ENCODE measurements around the gene EFNB2.

Gene EFNB2

GRCh38 chr13:106477303-106477702 lies 58.2 kb downstream of the EFNB2 start:
- ATAC-seq, result no peak
- Mint-ChIP-seq H3K27ac (no peak overlapping the region), H3K27me3 (peaks cover 2% of the 10 kb centered on the region), H3K4me1 (no peaks in the 10 kb centered on the region), H3K9me3 (no peaks in the 10 kb centered on the region), H3K36me3 (ENCODE audit: low read depth) (no peaks in the 10 kb centered on the region), H3K4me3 (no peak overlapping the region)
- DNase-seq, result no peak

- Mint-ChIP-seq H3K9me3 (no peaks in the 10 kb centered on the region), H3K27me3 (peaks cover 4% of the 10 kb centered on the region), H3K4me1 (no peaks in the 10 kb centered on the region), H3K4me3 (no peak overlapping the region), H3K36me3 (ENCODE audit: low read depth) (no peaks in the 10 kb centered on the region), H3K27ac (no peak overlapping the region)
- DNase-seq (no peak), ATAC-seq (no peak)
These were observed 59.6 kb downstream of the EFNB2 start for GRCh38 chr13:106475852-106476251.

- Mint-ChIP-seq H3K4me1 (no peaks in the 10 kb centered on the region), H3K9me3 (no peaks in the 10 kb centered on the region), H3K27me3 (peaks cover 4% of the 10 kb centered on the region), H3K4me3 (no peak overlapping the region), H3K36me3 (ENCODE audit: low read depth) (no peaks in the 10 kb centered on the region), H3K27ac (no peak overlapping the region)
- ATAC-seq (no peak), DNase-seq (no peak)
These were observed 60.5 kb downstream of the EFNB2 start for GRCh38 chr13:106474912-106475311.

- H3K36me3 Mint-ChIP-seq (ENCODE audit: low read depth), result no peaks in the 10 kb centered on the region
- no peaks in the 10 kb centered on the region for H3K9me3 Mint-ChIP-seq
- ATAC-seq (no peak), DNase-seq (no peak)
- H3K27me3 Mint-ChIP-seq, result peaks cover 4% of the 10 kb centered on the region
- no peaks in the 10 kb centered on the region for H3K4me1 Mint-ChIP-seq
- no peak overlapping the region for H3K4me3 Mint-ChIP-seq
- no peak overlapping the region for H3K27ac Mint-ChIP-seq
These were observed 62.3 kb downstream of the EFNB2 start for GRCh38 chr13:106473154-106473553.

- Mint-ChIP-seq H3K27ac (no peak overlapping the region), H3K36me3 (ENCODE audit: low read depth) (no peaks in the 10 kb centered on the region), H3K9me3 (no peaks in the 10 kb centered on the region), H3K4me1 (no peaks in the 10 kb centered on the region), H3K27me3 (peaks cover 4% of the 10 kb centered on the region), H3K4me3 (no peak overlapping the region)
- DNase-seq (no peak), ATAC-seq (no peak)
These were observed 62.8 kb downstream of the EFNB2 start for GRCh38 chr13:106472621-106473020.

- Mint-ChIP-seq H3K36me3 (ENCODE audit: low read depth) (no peaks in the 10 kb centered on the region), H3K27ac (no peak overlapping the region), H3K4me1 (no peaks in the 10 kb centered on the region), H3K4me3 (no peak overlapping the region), H3K27me3 (peaks cover 4% of the 10 kb centered on the region), H3K9me3 (no peaks in the 10 kb centered on the region)
- no peak for ATAC-seq
- DNase-seq, result no peak
These were observed 63.4 kb downstream of the EFNB2 start for GRCh38 chr13:106471957-106472543.

- Mint-ChIP-seq H3K27ac (no peak overlapping the region), H3K4me1 (no peaks in the 10 kb centered on the region), H3K9me3 (no peaks in the 10 kb centered on the region), H3K27me3 (peaks cover 10% of the 10 kb centered on the region), H3K36me3 (ENCODE audit: low read depth) (no peaks in the 10 kb centered on the region), H3K4me3 (no peak overlapping the region)
- DNase-seq (no peak), ATAC-seq (no peak)
These were observed 64.9 kb downstream of the EFNB2 start for GRCh38 chr13:106470576-106470975.

GRCh38 chr13:106468744-106469590 lies 66.5 kb downstream of the EFNB2 start:
- Mint-ChIP-seq H3K36me3 (ENCODE audit: low read depth) (no peaks in the 10 kb centered on the region), H3K4me1 (no peaks in the 10 kb centered on the region), H3K9me3 (no peaks in the 10 kb centered on the region), H3K27me3 (peaks cover 8% of the 10 kb centered on the region), H3K4me3 (no peak overlapping the region), H3K27ac (no peak overlapping the region)
- no peak for DNase-seq
- ATAC-seq, result no peak

GRCh38 chr13:106468207-106468606 lies 67.3 kb downstream of the EFNB2 start:
- Mint-ChIP-seq H3K4me1 (no peaks in the 10 kb centered on the region), H3K9me3 (no peaks in the 10 kb centered on the region), H3K36me3 (ENCODE audit: low read depth) (no peaks in the 10 kb centered on the region), H3K27me3 (peaks cover 8% of the 10 kb centered on the region), H3K4me3 (no peak overlapping the region), H3K27ac (no peak overlapping the region)
- DNase-seq (no peak), ATAC-seq (no peak)

GRCh38 chr13:106467427-106468122 lies 67.9 kb downstream of the EFNB2 start:
- H3K27ac Mint-ChIP-seq, result no peak overlapping the region
- ATAC-seq (no peak), DNase-seq (no peak)
- peaks cover 8% of the 10 kb centered on the region for H3K27me3 Mint-ChIP-seq
- no peaks in the 10 kb centered on the region for H3K9me3 Mint-ChIP-seq
- H3K36me3 Mint-ChIP-seq (ENCODE audit: low read depth), result no peaks in the 10 kb centered on the region
- no peaks in the 10 kb centered on the region for H3K4me1 Mint-ChIP-seq
- H3K4me3 Mint-ChIP-seq, result no peak overlapping the region

- Mint-ChIP-seq H3K4me3 (no peak overlapping the region), H3K27ac (no peak overlapping the region)
- DNase-seq, result no peak
These were observed 68.6 kb downstream of the EFNB2 start for GRCh38 chr13:106466691-106467426.

GRCh38 chr13:106464076-106464475 lies 71.4 kb downstream of the EFNB2 start:
- Mint-ChIP-seq H3K4me1 (no peaks in the 10 kb centered on the region), H3K27me3 (peaks cover 5% of the 10 kb centered on the region), H3K4me3 (no peak overlapping the region), H3K27ac (no peak overlapping the region), H3K9me3 (no peaks in the 10 kb centered on the region), H3K36me3 (ENCODE audit: low read depth) (no peaks in the 10 kb centered on the region)
- no peak for DNase-seq
- no peak for ATAC-seq

More at GRCh38 chr13:106466691-106467426, 68.6 kb downstream of the EFNB2 start:
- no peak for ATAC-seq
- Mint-ChIP-seq H3K4me1 (no peaks in the 10 kb centered on the region), H3K27me3 (peaks cover 8% of the 10 kb centered on the region), H3K9me3 (no peaks in the 10 kb centered on the region), H3K36me3 (ENCODE audit: low read depth) (no peaks in the 10 kb centered on the region)

GRCh38 chr13:106462710-106463109 lies 72.8 kb downstream of the EFNB2 start:
- Mint-ChIP-seq H3K4me1 (no peaks in the 10 kb centered on the region), H3K4me3 (no peak overlapping the region), H3K27ac (no peak overlapping the region), H3K9me3 (no peaks in the 10 kb centered on the region), H3K36me3 (ENCODE audit: low read depth) (no peaks in the 10 kb centered on the region), H3K27me3 (peaks cover 7% of the 10 kb centered on the region)
- ATAC-seq (no peak), DNase-seq (no peak)

GRCh38 chr13:106455777-106456176 lies 79.7 kb downstream of the EFNB2 start:
- DNase-seq (no peak), ATAC-seq (no peak)
- H3K27ac Mint-ChIP-seq, result no peak overlapping the region
- H3K9me3 Mint-ChIP-seq, result no peaks in the 10 kb centered on the region
- peaks cover 11% of the 10 kb centered on the region for H3K27me3 Mint-ChIP-seq
- H3K36me3 Mint-ChIP-seq (ENCODE audit: low read depth), result no peaks in the 10 kb centered on the region
- no peaks in the 10 kb centered on the region for H3K4me1 Mint-ChIP-seq
- H3K4me3 Mint-ChIP-seq, result no peak overlapping the region

All from activated naive CD8-positive, alpha-beta T cell treated with anti-CD3 and anti-CD28 coated beads, Interleukin-2, amount 50 U/mL, for 24 hours (primary cell).